Motor neuron (in vitro differentiated cells): Measurements from ENCODE around the gene PAPLN. TPM values are rescaled to one million over a fixed set of nuclear protein-coding genes. Genes with fewer than 3 reads are reported as not detected.
A peak's percentile ranks its signal among the peaks of the same experiment; 100 is the strongest.
"Not testable (repeated sequence)": the region's sequence is repeated elsewhere in the genome, so short reads cannot be mapped to it uniquely, and the experiment has no call there.

Experiments
- ATAC-seq, 8 experiments: fragments of 200-7000 bp; cut with Tn5 transposase; replicated peaks in 6 of 8; 2 replicates each; pipeline ENCODE4 v1.8.0; 2021; ENCODE audit warnings: mild to moderate bottlenecking in 8 of 8, moderate library complexity in 8 of 8
- H3K27ac ChIP-seq, 2 donors: fragments of 250-450 bp; sonication (Bioruptor Pico); 2 replicates each; pipeline ENCODE4 v1.9.0; 2021; ENCODE audit warnings: antibody characterized with exemption in 2 of 2, mild to moderate bottlenecking in 2 of 2, moderate library complexity in 1 of 2
- H3K4me1 ChIP-seq, 2 donors: fragments of 250-450 bp; sonication (Bioruptor Pico); replicated peaks in 1 of 2; 2 replicates each; pipeline ENCODE4 v1.6.1; 2021; ENCODE audit warnings: antibody characterized with exemption in 2 of 2, mild to moderate bottlenecking in 2 of 2, moderate library complexity in 1 of 2
- H3K4me3 ChIP-seq, 5 donors: fragments of 250-450 bp; sonication (Bioruptor Pico); 2 replicates each; pipeline ENCODE4 v1.9.0; 2021; ENCODE audit warnings: antibody characterized with exemption in 5 of 5, mild to moderate bottlenecking in 5 of 5, moderate library complexity in 4 of 5
- WGBS, 10 experiments: fragments of 450-650 bp; shearing (Covaris generic); methylation state at CpG; one replicate each; pipeline ENCODE4 v1.0.0; 2022; 5-methylcytosine and 5-hydroxymethylcytosine counted together
- in situ Hi-C, 9 experiments: fragments of 400-800 bp; cut with MboI; loops; one replicate each; pipeline ENCODE4 v1.15.0; 2021; ENCODE audit warnings: low sequenced_read_pairs in 9 of 9, low pct_unique_long_range_greater_than_20kb in 2 of 9; ENCODE audit not compliant: unreplicated experiment in 9 of 9
- total RNA-seq, 8 experiments: library from RNA; unstranded; fragments of 300-600 nt; gene quantifications; 2 replicates each; pipeline versions ENCODE4 v1.2.3 to v1.2.4, GENCODE V29; 2022

PAPLN gene
- total RNA-seq = 10 to 100 TPM in 3 of 8 experiments, 1 to 10 TPM in 2, under 1 TPM in 3; 0.54 to 29.4 (median 1.5) TPM

DNA sequence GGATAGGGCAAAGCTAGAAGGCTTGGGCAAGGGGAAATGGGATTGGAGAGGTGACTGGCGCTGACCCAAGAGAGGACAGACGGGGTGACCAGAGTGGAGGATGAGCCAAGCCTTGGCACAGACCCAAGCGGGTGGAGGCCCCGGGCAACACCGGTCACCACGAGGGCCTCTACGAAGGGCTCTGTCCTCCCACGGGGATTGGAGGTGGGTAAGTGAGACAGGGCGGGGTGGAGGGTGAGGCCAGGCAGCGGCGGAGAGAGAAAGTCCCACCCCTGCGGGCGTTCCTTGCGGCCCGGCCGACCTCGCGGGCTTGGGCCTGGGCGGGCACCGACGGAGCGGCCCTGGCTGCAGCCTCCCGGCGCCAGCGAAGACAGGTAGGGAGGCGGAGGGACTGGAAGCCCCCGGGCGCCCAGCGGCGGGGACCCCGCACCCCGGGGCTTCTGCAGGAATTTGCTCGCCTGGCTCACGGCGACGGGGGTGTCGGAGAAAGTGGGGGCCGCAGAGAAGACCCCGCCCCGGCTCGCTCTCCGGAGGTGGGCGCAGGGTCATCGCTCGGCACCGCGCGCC, at the start of gene PAPLN:
Gene PAPLN, plus strand, starts transcription at position 288 of the 567 bp plus-strand sequence. CDS start 2,273 bp downstream, outside the sequence.
- peak in 7 of 8 experiments; percentile 3 to 64 (median 34) for ATAC-seq
- H3K27ac ChIP-seq = no peak within 1 kb of the TSS
- H3K4me3 ChIP-seq = peak within 1 kb of the TSS; percentile 11 to 21 (median 16)
- no CpG with 5 or more reads among the region's 48 CpGs for WGBS, 10 experiments
- H3K4me1 ChIP-seq = peaks cover 19 to 38% of the 10 kb centered on the region in 2 donors
- in situ Hi-C loops = no loop called here

DNA sequence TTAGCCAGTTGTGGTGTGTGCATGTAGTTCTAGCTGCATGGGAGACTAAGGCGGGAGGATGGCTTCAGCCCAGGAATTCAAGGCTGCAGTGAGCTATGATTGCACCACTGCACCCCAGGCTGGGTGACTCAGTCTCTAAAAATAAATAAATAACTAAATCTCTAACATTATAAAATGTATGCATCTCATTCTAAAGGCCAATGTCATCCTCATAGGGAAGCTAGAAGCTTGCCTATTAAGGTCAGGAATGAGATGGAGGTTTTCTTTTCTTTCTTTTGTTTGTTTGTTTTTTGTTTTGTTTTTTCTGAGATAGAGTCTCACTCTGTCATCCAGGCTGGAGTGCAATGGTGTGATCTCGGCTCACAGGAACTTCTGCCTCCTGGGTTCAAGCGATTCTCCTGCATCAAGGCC, 48.8 kb upstream of the PAPLN start:
- Histone ChIP-seq H3K4me3 (no peak overlapping the region), H3K27ac (no peak overlapping the region), H3K4me1 (no peaks in the 10 kb centered on the region)
- WGBS, 10 experiments = 81 to 100% (median 93%) methylated on average over 1 to 3 of the region's 3 CpGs; no CpG with 5 or more reads in 3 of the 10 experiments
- ATAC-seq = peak in 4 of 8 experiments; percentile 27 to 87 (median 67)
- in situ Hi-C loops = loop anchor here in 1 of 9 experiments (25.0 kb wide), 1 partner anchor 274 kb away; the partner anchor contains the start of gene NUMB

DNA sequence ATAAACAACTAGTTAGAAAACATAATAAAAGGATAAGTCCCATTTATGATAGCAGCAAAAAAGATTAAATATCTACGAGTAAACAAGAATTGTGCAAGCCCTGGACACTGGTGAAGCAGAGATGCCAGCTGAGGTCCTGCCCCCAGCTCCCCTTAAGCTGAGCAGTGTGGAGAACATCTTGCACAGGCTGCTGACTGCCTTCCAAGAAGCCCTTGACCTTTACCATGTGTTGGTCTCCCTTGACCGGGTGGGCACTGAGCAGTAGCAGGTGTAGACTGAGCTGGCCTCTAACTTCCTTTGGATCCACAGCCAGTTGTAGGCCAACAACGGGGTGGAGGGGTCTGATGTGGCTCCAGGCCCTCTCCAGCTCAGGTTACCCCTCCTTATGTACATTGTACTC, 47.7 kb upstream of the PAPLN start:
- H3K27ac ChIP-seq = no peak overlapping the region
- in situ Hi-C loops = loop anchor here in 1 of 9 experiments (25.0 kb wide), 1 partner anchor 273 kb away; the partner anchor contains the start of gene NUMB
- H3K4me3 ChIP-seq = no peak overlapping the region
- 80 to 100% (median 100%) methylated on average over 1 to 3 of the region's 3 CpGs; no CpG with 5 or more reads in 5 of the 10 experiments for WGBS, 10 experiments
- ATAC-seq = no peak
- H3K4me1 ChIP-seq = no peaks in the 10 kb centered on the region

GRCh38 chr14:73191441-73191840, 45.9 kb upstream of the PAPLN start:
- no peaks in the 10 kb centered on the region for H3K4me1 ChIP-seq
- H3K27ac ChIP-seq = no peak overlapping the region
- WGBS, 10 experiments = 57 to 100% (median 80%) methylated on average over 1 to 2 of the region's 2 CpGs; no CpG with 5 or more reads in 3 of the 10 experiments
- H3K4me3 ChIP-seq = no peak overlapping the region
- in situ Hi-C loops = loop anchor here in 1 of 9 experiments (25.0 kb wide), 1 partner anchor 271 kb away; the partner anchor contains the start of gene NUMB
- ATAC-seq = no peak

GRCh38 chr14:73194306-73194705, 43.0 kb upstream of the PAPLN start:
- ATAC-seq, H3K4me3 ChIP-seq, H3K4me1 ChIP-seq, H3K27ac ChIP-seq: not testable (repeated sequence)
- 67 to 100% (median 99%) methylated on average over 1 to 8 of the region's 8 CpGs; no CpG with 5 or more reads in 2 of the 10 experiments for WGBS, 10 experiments
- in situ Hi-C loops = loop anchor here in 1 of 9 experiments (25.0 kb wide), 1 partner anchor 268 kb away; the partner anchor contains the start of gene NUMB

DNA sequence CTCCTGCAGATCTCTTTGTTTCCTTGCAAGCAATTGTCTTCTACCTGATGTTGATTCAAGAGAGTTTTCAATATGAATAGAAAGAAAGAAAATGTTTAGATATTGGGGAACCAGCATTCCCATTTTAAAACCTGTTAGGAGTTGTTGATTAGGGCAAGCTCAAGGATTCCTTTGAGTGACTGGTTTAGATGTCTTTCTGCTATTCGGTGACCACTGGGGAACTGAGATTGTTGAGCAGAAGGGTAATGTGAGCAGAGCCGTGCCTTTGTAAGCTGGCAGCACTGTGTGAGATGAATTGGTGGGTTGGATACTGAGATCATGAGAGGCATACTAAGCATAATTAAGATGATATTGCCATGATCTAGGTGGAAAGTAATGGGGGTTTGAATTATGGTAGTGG, 39.1 kb upstream of the PAPLN start:
- no peaks in the 10 kb centered on the region for H3K4me1 ChIP-seq
- in situ Hi-C loops = loop anchor here in 1 of 9 experiments (25.0 kb wide), 1 partner anchor 264 kb away; the partner anchor contains the start of gene NUMB
- ATAC-seq = no peak
- WGBS, 10 experiments = 37 to 100% (median 61%) methylated on average over 1 to 2 of the region's 2 CpGs; no CpG with 5 or more reads in 2 of the 10 experiments
- H3K4me3 ChIP-seq = no peak overlapping the region
- H3K27ac ChIP-seq = no peak overlapping the region

DNA sequence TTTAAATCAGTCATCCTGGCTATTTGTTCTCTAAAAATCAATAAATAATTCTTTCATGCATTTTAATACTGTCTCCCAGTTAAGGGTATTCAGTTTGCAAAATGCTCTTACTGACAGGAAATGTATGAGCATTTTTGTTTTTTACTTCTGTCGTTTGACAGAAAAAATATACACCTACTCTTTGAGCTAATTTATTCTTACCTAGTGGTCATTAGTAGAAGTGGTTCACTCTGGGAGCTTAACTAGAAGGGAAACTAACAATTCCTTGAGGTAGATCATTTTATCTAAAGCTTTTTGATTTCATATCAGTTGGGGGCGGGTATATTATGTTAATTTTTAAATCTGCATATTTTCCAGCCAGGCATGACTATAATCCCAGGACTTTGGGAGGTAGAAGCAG, 33.8 kb upstream of the PAPLN start:
- H3K27ac ChIP-seq = no peak overlapping the region
- in situ Hi-C loops = no loop called here
- H3K4me1 ChIP-seq = no peaks in the 10 kb centered on the region
- H3K4me3 ChIP-seq = no peak overlapping the region
- WGBS, 10 experiments = 32 to 100% (median 78%) methylated on average over 1 to 2 of the region's 2 CpGs
- ATAC-seq = no peak

DNA sequence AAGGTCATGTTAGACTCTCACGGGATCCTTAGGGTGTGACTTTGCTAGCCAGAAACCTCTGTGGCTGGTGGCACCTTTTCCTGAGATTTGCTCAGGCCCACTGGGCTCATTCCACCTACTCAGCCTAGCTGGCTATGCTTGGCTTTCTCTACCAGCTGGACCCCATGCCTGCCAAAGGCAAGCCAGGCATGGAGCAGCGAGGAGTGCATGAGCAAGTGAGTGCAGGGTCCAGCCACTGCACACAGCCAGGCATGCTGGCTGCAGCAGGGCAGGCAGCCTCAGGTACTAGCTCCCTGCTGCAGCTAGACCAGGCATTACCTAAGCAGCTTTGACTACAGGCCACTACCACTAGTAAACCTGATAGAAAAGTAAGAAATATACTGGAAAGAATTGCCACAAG, 29.7 kb upstream of the PAPLN start:
- Histone ChIP-seq H3K27ac (no peak overlapping the region), H3K4me1 (no peaks in the 10 kb centered on the region), H3K4me3 (no peak overlapping the region)
- in situ Hi-C loops = no loop called here
- ATAC-seq = no peak
- whole genome bisulfite sequencing, 10 experiments = 93 to 100% (median 100%) methylated on average over 1 to 2 of the region's 2 CpGs; no CpG with 5 or more reads in 3 of the 10 experiments

- ATAC-seq = no peak
- 75 to 100% (median 100%) methylated on average over 1 to 3 of the region's 3 CpGs; no CpG with 5 or more reads in 5 of the 10 experiments for WGBS, 10 experiments
- Histone ChIP-seq H3K4me1 (no peaks in the 10 kb centered on the region), H3K27ac (no peak overlapping the region), H3K4me3 (no peak overlapping the region)
- in situ Hi-C loops = no loop called here
These were observed 28.9 kb upstream of the PAPLN start for GRCh38 chr14:73208390-73208789.

DNA sequence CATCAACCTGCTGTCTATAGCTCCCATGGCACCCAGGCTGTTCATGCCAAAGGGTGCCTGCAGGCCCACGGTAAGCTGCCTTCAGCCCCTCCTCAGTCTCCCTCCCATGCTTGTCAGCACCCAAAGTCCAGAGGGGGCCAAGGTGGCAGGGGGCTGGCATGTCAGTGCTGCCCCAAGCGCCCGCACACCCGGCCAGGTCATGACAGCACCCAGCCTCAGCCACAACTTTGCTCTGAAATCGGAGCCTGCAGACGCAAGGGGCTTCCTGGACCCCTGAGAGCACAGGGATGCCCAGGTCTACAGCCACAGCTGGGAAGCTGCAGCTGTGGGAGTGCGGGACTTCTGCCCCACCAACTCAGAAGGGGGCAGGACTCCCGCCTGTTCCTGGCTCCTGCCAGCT, 28.5 kb upstream of the PAPLN start:
- no peak overlapping the region for H3K27ac ChIP-seq
- no peaks in the 10 kb centered on the region for H3K4me1 ChIP-seq
- 100% methylated on average over 1 to 3 of the region's 8 CpGs; no CpG with 5 or more reads in 8 of the 10 experiments for WGBS, 10 experiments
- ATAC-seq = no peak
- in situ Hi-C loops = no loop called here
- no peak overlapping the region for H3K4me3 ChIP-seq

GRCh38 chr14:73209953-73210352, 27.4 kb upstream of the PAPLN start:
- Histone ChIP-seq H3K27ac (no peak overlapping the region), H3K4me1 (no peaks in the 10 kb centered on the region), H3K4me3 (no peak overlapping the region)
- in situ Hi-C loops = no loop called here
- no peak for ATAC-seq
- 60 to 100% (median 94%) methylated on average over 1 to 2 of the region's 2 CpGs for WGBS, 10 experiments

- WGBS, 10 experiments = 67 to 100% (median 93%) methylated on average over 1 to 6 of the region's 7 CpGs
These were observed 25.9 kb upstream of the PAPLN start for GRCh38 chr14:73211251-73212040.

DNA sequence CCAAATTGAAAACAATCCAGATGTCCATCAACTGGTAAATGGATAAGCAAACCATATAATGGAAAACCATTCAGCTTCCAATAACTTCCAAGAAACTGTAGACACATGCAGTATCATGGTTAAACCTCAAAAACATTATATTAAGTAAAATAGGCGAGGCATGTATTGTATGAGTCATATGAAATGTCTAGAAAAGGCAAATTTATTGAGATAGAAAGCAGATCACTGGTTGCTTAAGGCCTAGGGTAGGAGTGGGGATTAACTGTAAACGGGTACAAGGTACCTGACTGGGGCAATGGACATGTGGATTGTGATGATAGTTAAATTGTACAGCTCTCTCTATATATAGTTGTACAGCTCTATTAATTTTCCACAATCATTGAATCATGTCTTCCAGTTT, 21.3 kb upstream of the PAPLN start:
- H3K27ac ChIP-seq = no peak overlapping the region
- 61 to 100% (median 91%) methylated on average over 1 to 2 of the region's 2 CpGs; no CpG with 5 or more reads in 2 of the 10 experiments for whole genome bisulfite sequencing, 10 experiments
- in situ Hi-C loops = no loop called here
- peak in 2 of 8 experiments; percentile 59 to 78 for ATAC-seq
- H3K4me1 ChIP-seq = peaks cover 7 to 15% of the 10 kb centered on the region in 2 donors
- H3K4me3 ChIP-seq = no peak overlapping the region

More at GRCh38 chr14:73211251-73212040, 25.9 kb upstream of the PAPLN start:
- in situ Hi-C loops = no loop called here
- Histone ChIP-seq H3K4me1 (no peaks in the 10 kb centered on the region), H3K27ac (no peak overlapping the region), H3K4me3 (no peak overlapping the region)
- no peak for ATAC-seq
